ENCODE data around the gene NEGR1.

GRCh38 chr1:72097851-72098570 lies 184.3 kb downstream of the NEGR1 start:
- TF ChIP-seq POLR2AphosphoS5 (IDR thresholded peaks at IDR 0.05) (no peak), CTCF (IDR thresholded peaks at IDR 0.05) (no peak), POLR2A (IDR thresholded peaks at IDR 0.05) (no peak)

All from upper lobe of left lung (tissue), 4 donors.